ENCODE measurements around the gene MYO3B.

DNA sequence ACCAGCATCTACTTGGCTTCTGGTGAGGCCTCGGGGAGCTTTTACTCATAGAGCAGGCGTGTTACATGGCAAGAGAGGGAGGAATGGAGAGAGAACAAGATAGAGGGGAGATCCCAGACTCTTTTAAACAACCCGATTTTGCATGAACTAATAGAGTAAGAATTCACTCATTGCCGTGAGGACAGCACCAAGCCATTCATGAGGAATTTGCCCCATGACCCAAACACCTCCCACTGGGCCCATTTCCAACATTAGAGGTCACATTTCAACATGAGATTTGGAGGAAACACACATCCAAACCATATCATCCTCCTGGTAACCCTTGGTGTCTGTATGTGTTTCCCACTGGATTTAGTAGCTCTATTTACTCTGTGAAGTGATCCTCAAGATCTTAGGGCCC lies 287.3 kb downstream of the MYO3B start:
- no peak for TF ChIP-seq CTCF (IDR thresholded peaks at IDR 0.05; ENCODE audit: borderline replicate concordance, extremely low read depth, low read length, poor library complexity, severe bottlenecking)
- no peak for TF ChIP-seq EZH2 (IDR thresholded peaks at IDR 0.05; ENCODE audit: borderline replicate concordance, low read depth, low read length, severe bottlenecking)

Data from DND-41 (cell line).